ENCODE results near the gene FHOD1. TPM values are rescaled to one million over a fixed set of nuclear protein-coding genes. Genes with fewer than 3 reads are reported as not detected.

FHOD1 gene
- polyA plus RNA-seq, 1 donor, result 44.5 TPM

GRCh38 chr16:67191411-67191994, 55.8 kb downstream of the FHOD1 start:
- DNase-seq, result no peak

DNA sequence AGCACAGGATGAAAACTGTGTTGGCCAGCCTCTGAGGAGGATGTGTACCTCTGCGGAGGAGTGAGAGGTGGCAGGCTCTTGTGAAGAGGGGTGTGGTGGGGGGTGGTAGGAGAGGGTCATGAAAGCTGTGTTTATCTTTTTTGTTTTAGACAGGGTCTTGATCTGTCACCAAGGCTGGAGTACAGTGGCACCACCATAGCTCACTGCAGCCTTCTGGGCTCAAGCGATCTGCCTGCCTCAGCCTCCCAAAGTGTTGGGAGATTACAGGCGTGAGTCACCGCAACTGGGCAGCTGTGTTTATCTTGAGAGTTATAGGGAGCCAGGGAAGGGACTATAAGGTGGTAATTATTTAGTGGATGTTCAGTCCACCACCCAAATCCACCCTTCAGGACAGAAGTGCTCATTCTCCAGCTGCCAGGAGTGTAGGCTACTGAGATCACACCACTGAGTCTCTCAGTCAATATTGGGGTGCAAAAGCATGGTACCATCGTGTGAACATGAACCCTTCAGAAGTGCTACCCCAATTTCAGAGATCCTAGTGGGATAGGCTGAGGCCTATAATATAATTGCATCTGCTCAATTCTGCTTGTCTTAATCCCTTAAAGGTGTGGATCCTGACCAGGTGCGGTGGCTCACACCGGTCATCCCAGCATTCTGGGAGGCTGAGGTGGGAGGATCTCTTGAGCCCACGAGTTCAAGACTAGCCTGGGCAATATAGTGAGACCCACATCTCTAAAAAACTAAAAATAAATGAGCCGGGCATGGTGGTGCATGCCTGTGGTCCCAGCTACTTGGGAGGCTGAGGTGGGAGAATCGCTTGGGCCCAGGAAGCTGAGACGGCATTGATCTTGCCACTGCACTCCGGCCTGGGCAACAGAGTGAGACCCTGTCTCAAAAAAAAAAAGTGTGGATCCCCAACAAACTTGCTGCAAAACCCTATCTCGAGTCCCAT, 56.6 kb downstream of the FHOD1 start:
- DNase-seq, result no peak

DNA sequence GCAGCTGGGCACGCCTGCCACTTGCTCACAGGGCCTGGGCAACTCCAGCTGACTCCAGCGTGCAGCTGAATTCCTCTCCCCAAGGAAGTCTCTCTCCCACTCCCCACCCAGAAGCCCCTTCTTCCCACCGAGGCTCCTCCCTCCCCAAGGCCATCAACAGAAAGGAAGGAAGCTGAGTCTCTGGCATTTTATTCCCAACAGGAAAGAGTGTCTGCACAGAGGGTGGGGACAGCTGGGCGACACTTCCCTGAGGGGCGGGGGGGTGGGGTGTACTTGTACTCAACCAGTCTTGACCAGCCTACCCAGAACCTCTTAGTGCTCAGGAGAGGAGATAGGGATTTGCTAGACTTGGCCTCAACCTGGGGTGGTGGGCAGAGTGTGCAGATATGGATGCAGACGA, 57.2 kb downstream of the FHOD1 start, which contains the start of gene EXOC3L1:
EXOC3L1 (minus strand) TSS at position 96 of the 400 bp plus-strand sequence. CDS start 460 bp downstream, outside the sequence.
- DNase-seq, result no peak

DNA sequence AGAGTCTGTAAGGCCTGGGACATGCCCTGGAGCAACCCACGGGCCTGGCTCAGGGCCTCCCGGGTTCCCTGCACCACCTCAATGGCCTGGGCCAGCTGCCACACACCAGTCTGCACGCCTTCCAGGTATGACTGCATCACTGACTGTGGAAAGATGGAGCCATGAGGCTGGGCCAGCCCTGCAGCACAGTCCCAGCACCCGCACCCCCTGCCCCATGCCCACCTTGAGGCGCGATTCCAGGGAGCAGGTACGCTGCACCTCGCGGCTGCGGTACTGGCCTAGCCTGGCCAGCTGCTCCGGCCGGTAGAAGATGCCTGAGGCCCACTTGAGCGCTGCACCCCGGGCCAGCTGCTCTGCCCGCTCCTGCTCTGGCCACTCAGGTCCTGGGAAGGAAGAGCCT, 58.5 kb downstream of the FHOD1 start:
- DNase-seq, result no peak

DNA sequence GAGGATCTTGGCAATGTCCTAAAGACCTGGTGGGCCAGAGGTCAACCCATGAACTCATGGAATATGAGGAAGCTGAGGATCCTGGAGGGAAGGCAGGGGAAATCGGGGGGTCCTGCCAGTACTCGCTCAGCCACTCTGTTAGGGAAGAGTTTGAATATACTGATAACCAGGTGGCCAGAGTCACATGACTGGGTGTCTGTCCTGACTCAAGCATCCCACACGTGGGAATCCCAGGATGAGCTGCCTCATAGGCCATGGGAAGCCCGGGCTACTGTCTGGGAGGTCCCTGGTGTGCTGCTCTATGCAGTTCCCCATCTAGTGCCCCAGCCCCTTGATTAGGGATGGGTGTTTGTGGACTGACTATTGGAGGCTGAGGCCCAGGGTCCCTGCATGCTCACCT, 59.0 kb downstream of the FHOD1 start:
- no peak for DNase-seq

DNA sequence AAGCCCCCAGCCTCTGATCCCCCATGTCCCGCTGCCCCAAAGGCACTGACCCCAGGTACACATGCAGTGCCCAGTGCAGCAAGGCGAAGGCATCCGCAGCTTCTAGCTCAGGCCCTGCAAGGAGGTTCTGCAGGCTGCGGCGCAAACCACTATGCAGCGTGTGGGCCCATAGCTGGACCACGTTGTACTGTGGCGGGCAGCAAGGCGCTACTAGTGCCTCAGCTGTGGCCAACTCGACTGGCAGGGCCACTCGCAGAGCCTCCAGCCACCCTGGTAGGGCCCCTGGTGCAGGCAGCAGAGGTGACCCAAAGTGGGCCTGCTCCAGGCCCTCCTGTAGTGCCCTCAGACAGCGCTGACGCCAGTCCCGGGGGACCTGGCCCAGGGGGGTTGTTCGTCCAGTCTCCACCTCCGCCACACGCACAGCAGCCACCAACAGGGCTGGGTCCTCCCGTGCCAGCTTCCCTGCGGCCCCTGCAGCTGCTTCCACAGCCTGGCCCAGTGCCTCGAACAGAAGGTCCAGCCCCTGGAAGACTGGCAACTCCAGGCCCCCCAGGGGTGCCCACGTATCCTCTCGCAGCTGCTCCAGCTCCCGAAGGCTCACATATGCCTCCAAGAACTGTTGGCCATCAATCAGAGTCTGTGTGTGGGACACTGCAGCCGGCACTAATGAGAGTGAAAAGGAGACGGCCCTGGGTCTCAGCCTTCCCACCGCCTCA, 59.9 kb downstream of the FHOD1 start:
- DNase-seq, result no peak

DNA sequence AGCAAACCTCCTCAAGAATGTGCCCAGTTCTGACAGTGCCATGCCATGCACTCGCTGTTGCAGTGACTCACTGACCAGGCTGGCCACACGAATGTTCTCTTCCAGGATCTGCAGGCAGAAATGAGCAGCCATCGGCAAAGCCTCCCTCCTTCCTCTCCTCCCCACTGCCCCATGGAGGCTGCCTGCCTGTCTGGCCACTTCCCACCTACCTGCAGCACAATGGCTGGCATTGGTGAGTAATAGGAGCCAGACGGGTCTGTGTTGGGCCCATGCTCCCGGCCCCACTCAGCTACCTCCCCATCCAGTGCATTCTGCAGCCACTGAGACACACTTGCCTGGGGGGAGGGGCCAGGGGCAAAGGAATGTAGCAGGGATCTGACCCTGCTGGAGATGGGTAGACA, 60.7 kb downstream of the FHOD1 start:
- DNase-seq, result no peak

DNA sequence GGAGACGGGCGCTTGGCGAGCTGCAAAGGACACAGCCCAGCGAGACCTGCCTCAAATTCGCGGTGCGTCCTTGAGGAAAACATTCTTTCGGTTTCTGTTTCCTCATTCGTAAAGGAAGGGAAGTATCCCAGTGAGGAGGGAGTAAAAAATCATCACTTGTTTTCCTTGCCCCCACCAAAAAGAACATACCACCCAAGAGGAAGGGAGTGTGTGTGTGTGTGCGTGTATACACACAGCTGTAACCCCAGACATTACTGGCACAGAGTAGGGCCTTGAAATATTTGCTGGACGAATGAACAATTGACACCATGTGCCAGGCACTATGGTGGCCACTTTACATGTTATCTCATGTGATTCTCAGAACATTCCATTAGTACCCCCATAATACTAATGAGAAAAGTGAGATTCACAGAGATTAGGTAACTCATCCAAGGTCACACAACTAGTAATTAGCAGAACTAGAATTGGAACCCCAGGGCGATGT, 61.6 kb downstream of the FHOD1 start:
- no peak for DNase-seq

- peak; percentile 89 for DNase-seq
Measured at GRCh38 chr16:67184995-67185650, 62.2 kb downstream of the FHOD1 start.

DNA sequence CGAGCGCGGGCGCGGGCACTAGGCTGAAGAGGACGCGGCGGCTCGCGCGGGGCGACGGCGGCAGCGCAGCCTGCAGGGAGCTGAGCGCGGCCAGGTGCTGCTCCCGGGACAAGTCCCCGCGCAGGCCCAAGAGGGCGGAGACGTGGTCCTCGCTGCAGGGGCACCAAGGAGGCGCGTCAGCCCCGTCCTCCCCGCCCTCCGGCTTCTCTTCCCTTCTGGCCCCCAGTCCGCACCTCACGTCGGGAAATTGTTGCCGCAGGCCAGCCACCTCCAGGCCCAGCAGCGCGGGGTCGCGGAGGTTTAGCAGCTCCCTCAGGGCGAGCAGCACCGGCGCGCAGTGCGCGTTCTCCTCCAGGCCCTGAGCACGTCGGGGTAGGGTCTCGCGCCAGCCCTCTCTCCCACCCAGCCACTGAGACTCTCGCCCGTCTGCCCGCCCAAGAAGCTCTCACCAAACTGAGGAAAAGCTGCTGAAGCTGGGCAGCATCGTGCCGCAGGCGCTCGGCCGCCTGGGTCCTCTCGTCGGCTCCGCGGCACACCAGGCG, 62.8 kb downstream of the FHOD1 start:
- no peak for DNase-seq

DNA sequence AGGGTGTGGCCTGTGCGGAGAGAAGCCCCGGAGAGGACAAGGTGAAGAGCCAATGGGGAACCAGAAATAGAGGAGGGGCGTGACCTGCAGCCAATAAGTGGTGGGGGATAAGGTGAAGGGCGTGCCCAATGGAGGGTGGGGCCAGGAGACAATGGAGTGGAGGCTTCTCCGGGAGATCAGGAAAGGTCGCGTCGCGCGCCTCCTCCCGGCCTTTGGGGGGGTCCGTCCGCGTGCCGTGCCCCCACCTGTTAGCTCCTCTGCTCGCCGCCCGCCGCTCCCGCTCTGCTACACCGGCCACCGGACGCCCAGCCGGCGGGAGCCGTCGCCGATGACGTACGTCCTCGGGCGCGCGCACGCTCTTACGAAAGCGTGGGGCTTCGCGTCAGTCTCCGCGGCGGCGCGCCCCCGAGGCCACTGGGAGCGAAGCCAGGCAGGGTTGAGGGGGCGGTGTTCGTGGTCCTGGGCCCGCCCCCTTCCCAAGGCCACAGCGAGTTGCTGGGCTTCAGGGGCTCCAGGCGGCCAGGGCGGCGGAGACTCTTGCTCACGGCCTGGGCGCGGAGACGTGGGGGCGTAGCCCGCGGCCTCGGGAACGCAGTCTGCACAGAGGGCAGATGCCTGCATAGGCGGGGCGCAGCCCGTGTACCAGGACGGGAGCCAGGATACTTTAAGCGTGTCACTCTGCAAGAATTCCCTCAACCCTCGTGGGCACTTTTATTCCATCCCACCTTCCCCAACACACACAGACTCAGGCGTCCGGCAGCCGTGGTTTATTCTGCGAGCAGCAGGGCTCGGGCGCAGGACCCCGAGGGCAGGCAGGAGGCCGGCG, 63.4 kb downstream of the FHOD1 start, which contains the start of gene MATCAP1:
MATCAP1 (minus strand) TSS at position 337 of the 826 bp plus-strand sequence. CDS start 3,353 bp downstream, outside the sequence.
- peak; percentile 95 for DNase-seq

DNA sequence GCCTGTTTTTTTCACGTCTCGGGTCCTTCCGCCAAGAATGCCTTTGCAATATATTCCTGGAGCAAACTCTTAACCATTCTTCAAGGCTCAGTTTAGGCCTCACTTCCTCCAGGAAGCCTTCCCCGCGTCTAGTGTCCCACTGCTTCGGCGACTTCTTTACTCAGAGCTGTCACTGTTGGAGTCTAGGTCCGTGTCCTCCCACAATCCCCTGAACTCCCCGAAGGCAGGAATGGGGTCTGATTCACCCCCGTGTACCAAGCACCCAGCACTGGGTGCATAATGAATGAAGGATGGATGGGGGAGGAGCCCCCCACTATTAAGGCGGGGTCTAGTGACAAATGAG, 64.0 kb downstream of the FHOD1 start:
- no peak for DNase-seq

- DNase-seq, result no peak
Measured at GRCh38 chr16:67182288-67182687, 65.0 kb downstream of the FHOD1 start.

GRCh38 chr16:67181346-67181745, 65.9 kb downstream of the FHOD1 start:
- DNase-seq, result no peak

DNA sequence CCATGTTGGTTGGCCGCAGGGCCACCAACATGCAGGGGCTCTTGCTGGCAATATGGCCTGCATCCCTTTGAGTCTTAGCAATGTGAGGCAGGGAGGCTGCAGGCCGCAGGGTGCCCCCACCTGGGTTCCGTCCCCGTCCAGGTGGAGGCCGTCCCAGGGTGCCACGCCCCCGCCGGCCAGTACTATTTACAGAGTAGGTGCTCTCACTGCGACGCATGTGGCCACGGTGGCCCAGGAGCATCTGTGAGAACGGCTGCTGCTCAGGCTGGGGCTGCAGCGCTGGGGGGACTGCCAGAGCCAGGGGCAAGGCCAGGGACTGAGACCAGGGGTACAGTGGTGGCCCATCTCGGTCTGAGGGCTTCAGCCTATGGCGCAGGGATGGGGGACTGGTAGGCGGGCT, 67.1 kb downstream of the FHOD1 start:
- no peak for DNase-seq

DNA sequence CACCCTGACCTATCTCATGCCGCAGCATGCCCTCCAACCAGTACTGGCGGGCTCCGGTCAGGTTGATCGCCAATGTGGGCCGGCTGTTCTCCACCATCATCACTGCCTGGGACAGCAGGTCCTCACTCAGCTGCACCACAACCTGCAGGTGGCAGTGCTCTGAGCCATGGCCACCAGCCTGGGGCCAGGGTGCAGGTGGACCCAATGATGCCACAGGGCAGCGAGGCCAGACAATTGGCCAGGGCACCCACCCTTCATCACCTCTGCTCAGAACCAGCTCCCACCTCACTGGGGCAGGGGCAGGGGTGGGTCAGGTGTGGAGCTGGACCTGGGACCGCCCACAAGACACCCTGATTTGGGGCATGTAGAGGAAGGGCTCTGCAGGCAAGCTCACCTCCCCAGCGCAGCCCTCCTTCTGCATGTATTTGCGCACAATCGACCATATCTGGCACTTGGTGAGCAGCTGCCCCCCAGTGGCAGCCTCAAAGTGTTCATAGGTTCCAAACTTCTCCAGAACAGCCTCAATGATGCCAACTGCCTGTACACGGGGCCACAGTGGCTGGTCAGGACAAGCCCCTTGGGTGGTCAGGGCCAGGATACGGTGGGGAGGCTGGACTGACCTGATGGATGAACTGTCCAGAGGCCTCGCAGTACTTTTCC, 67.7 kb downstream of the FHOD1 start:
- no peak for DNase-seq
